ENCODE results near the gene TFDP1.

DNA sequence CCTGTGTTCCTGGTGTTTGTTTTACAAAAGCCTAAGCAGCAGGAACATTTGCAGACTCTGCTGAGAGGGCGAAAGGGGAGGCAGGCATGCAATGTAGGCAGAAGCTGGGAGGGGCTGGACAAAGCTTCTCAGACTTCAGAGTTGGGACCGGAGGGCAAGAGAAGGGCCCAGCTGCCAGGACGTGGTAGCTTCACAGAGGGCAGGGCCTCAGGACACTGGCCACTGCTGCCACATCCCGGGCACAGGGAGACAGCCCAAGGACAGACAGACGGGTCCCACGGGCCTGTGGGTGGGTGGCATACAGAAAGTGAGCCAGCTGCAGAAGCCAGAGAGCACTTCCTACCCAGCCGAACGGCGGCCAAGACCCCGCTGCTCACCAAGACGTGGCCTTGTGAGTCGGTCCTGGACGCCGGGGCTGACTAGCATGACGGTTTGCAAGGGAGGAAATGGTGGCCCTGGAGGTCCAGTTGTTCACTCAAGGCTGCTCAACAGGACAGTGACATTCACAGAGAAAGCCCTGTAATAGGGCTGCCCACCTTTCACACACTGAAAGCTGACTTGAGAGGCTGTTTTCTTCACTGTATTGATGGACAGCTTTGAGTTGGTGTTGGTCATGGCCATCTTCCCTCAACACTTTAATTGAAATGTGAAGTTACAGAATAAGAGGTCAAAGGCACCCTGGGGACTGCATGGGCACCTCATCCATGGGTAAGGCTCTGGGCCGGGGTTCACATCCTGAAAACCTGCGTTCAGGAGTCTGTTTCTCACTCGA is 23.7 kb upstream of the TFDP1 start:
- TF ChIP-seq POLR2AphosphoS5 (IDR thresholded peaks at IDR 0.05) (no peak), POLR2A (IDR thresholded peaks at IDR 0.05) (no peak), EP300 (IDR thresholded peaks at IDR 0.05) (no peak)
- TF ChIP-seq, protein P1, sequence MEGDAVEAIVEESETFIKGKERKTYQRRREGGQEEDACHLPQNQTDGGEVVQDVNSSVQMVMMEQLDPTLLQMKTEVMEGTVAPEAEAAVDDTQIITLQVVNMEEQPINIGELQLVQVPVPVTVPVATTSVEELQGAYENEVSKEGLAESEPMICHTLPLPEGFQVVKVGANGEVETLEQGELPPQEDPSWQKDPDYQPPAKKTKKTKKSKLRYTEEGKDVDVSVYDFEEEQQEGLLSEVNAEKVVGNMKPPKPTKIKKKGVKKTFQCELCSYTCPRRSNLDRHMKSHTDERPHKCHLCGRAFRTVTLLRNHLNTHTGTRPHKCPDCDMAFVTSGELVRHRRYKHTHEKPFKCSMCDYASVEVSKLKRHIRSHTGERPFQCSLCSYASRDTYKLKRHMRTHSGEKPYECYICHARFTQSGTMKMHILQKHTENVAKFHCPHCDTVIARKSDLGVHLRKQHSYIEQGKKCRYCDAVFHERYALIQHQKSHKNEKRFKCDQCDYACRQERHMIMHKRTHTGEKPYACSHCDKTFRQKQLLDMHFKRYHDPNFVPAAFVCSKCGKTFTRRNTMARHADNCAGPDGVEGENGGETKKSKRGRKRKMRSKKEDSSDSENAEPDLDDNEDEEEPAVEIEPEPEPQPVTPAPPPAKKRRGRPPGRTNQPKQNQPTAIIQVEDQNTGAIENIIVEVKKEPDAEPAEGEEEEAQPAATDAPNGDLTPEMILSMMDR (IDR thresholded peaks at IDR 0.05) = no peak
